Cardiac muscle cell (in vitro differentiated cells and primary cell): ENCODE data around the gene CALN1. TPM values are rescaled to one million over a fixed set of nuclear protein-coding genes. Genes with fewer than 3 reads are reported as not detected.

Experiments
- DNase-seq, 2 donors: peaks; one replicate each; pipeline versions ENCODE4 v3.0.0 to v3.0.0-alpha.2; 2010 to 2017; ENCODE audit warnings: low read depth in 1 of 2, low spot score in 1 of 2
- H3K27ac ChIP-seq: fragments of 200-600 bp; sonication (generic); 2 replicates; pipeline ENCODE4 v1.5.1; 2016
- H3K27me3 ChIP-seq: fragments of 200-600 bp; sonication (generic); 2 replicates; pipeline ENCODE4 v1.6.0; 2016; ENCODE audit warnings: control low read depth
- H3K36me3 ChIP-seq: fragments of 200-600 bp; sonication (generic); 2 replicates; pipeline ENCODE4 v1.5.1; 2016; ENCODE audit warnings: control low read depth
- H3K4me1 ChIP-seq: fragments of 200-600 bp; sonication (generic); 2 replicates; pipeline ENCODE4 v1.8.1; 2017; ENCODE audit warnings: low read depth, mild to moderate bottlenecking, mixed run types
- H3K4me3 ChIP-seq: fragments of 200-600 bp; sonication (generic); 2 replicates; pipeline ENCODE4 v1.5.1; 2016; ENCODE audit warnings: mild to moderate bottlenecking
- H3K9me3 ChIP-seq: fragments of 200-600 bp; sonication (generic); 2 replicates; pipeline ENCODE4 v1.5.1; 2017; ENCODE audit warnings: low read depth, mild to moderate bottlenecking, control low read depth
- CTCF ChIP-seq: IDR thresholded peaks from 2 replicates; pipeline ENCODE4 v1.5.1; 2012; ENCODE audit warnings: low read depth, mild to moderate bottlenecking, low read length
- polyA plus RNA-seq: library from polyadenylated mRNA; unstranded; fragments of >200 nt; fragmentation: Nextera tagmentation; extraction: Ambion mirVana; gene quantifications from 2 replicates; pipeline ENCODE4 v1.2.1, GENCODE V29; 2016
- total RNA-seq: library from RNA; depleted of rRNA; stranded (reverse); fragments of >200 nt; gene quantifications from 2 replicates; pipeline ENCODE4 v1.2.3, GENCODE V29; 2016

Gene CALN1
- total and polyA plus RNA-seq, 2 experiments from 2014 or later = 0.03 to 0.18 TPM

- H3K27me3 ChIP-seq = no peaks in the 10 kb centered on the region
- no peaks in the 10 kb centered on the region for H3K4me1 ChIP-seq
- H3K27ac ChIP-seq = no peak overlapping the region
- no peaks in the 10 kb centered on the region for H3K9me3 ChIP-seq
- H3K36me3 ChIP-seq = no peaks in the 10 kb centered on the region
- no peak for DNase-seq
- TF ChIP-seq CTCF = no peak
- no peak overlapping the region for H3K4me3 ChIP-seq
Observed at GRCh38 chr7:72190146-72190545, 222.0 kb downstream of the CALN1 start.

GRCh38 chr7:72187179-72187578, 225.0 kb downstream of the CALN1 start:
- no peak for TF ChIP-seq CTCF
- Histone ChIP-seq H3K27ac (no peak overlapping the region), H3K4me3 (no peak overlapping the region), H3K4me1 (no peaks in the 10 kb centered on the region), H3K36me3 (no peaks in the 10 kb centered on the region), H3K27me3 (no peaks in the 10 kb centered on the region), H3K9me3 (no peaks in the 10 kb centered on the region)
- DNase-seq = no peak

- H3K27ac ChIP-seq = no peak overlapping the region
- H3K4me3 ChIP-seq = no peak overlapping the region
- no peaks in the 10 kb centered on the region for H3K27me3 ChIP-seq
- no peaks in the 10 kb centered on the region for H3K9me3 ChIP-seq
- peak; percentile 0 to 35 for DNase-seq
- no peaks in the 10 kb centered on the region for H3K36me3 ChIP-seq
- no peak for TF ChIP-seq CTCF
- H3K4me1 ChIP-seq = no peaks in the 10 kb centered on the region
Observed at GRCh38 chr7:72183835-72184234, 228.3 kb downstream of the CALN1 start.

GRCh38 chr7:72182036-72182435, 230.1 kb downstream of the CALN1 start:
- Histone ChIP-seq H3K9me3 (no peaks in the 10 kb centered on the region), H3K4me1 (no peaks in the 10 kb centered on the region), H3K36me3 (no peaks in the 10 kb centered on the region), H3K27me3 (no peaks in the 10 kb centered on the region), H3K4me3 (no peak overlapping the region), H3K27ac (no peak overlapping the region)
- TF ChIP-seq CTCF = no peak
- no peak for DNase-seq

- H3K4me3 ChIP-seq = no peak overlapping the region
- TF ChIP-seq CTCF = no peak
- H3K4me1 ChIP-seq = no peaks in the 10 kb centered on the region
- H3K36me3 ChIP-seq = no peaks in the 10 kb centered on the region
- H3K9me3 ChIP-seq = no peaks in the 10 kb centered on the region
- DNase-seq = no peak
- H3K27me3 ChIP-seq = no peaks in the 10 kb centered on the region
- H3K27ac ChIP-seq = no peak overlapping the region
Observed at GRCh38 chr7:72176875-72177274, 235.3 kb downstream of the CALN1 start.

GRCh38 chr7:72170475-72170874, 241.7 kb downstream of the CALN1 start:
- no peaks in the 10 kb centered on the region for H3K27me3 ChIP-seq
- DNase-seq = no peak
- TF ChIP-seq CTCF = no peak
- no peak overlapping the region for H3K27ac ChIP-seq
- no peaks in the 10 kb centered on the region for H3K9me3 ChIP-seq
- no peaks in the 10 kb centered on the region for H3K4me1 ChIP-seq
- no peaks in the 10 kb centered on the region for H3K36me3 ChIP-seq
- no peak overlapping the region for H3K4me3 ChIP-seq
